ENCODE results near the gene MSH5. TPM values are rescaled to one million over a fixed set of nuclear protein-coding genes. Genes with fewer than 3 reads are reported as not detected.

Gene MSH5
- polyA plus RNA-seq, 2 of the 4 experiments (the other 2 are of a cell fraction) = 17.4 to 36.5 TPM

DNA sequence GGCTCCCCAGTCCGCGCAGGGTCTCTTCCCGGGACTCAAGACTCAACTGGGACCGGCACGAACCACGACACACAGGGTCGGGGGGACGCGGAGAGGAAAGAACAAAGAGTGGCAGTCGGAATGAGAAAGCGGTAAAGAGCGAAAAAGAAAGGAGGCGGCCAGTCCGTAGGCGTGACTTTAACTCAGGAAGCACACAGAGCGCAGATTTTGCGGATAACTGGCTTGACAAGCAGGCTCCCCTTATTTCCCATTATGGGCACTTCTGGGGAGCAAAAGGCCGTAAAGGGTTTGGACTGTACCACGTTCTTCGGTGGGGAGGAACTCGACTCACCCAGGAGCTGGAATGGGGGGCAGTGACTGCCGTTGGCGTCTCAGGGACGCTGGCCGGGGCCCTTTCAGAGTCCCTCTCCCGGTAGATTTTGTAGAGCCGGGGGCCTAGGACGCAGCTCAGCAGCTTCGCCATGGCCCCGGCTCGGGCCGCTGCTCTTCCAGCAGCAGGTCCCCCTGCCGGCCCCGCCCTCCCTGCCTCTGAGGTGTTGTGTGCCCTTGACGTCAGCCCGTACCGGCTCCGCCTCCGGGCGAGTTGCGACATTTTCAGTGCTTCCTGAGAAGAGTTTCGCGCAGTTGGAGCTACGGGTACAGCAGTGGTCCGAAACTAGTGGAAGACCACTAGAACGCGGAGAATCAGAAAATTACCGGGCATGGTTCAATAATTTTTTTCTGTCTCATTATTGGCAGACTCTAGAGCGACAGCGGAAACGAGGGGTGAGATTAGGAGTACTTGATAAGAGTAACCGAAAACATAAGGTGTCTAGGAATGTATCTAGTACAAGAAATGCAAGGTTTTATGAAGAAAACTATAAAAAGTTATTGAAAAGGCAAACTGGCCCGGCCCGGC is 36.7 kb upstream of the MSH5 start, which contains the start of gene ABHD16A:
TSS of gene ABHD16A (minus strand) at position 506 of the 898 bp plus-strand sequence. CDS start at position 463, 43 bp downstream.
- H3K4me3 ChIP-seq = peak within 1 kb of the TSS; percentile 72
- ChIA-PET CTCF (interaction anchor here (0.7 to 3.1 kb wide), 6 partner anchors 9 to 187 kb away, joined by 3 to 9 read pairs (median 4); no protein-coding TSS in a partner anchor), POLR2A (interaction anchor here (0.5 to 1.6 kb wide), 9 partner anchors 22 to 398 kb away, joined by 3 to 7 read pairs (median 4); partner anchors contain the start of genes DDAH2, HSPA1B, MSH5 and NEU1)
- H3K4me1 ChIP-seq = peaks cover 13% of the 10 kb centered on the region; the same call in 2 of the 3 replicates
- no peaks in the 10 kb centered on the region for H3K9me3 ChIP-seq
- FAIRE-seq (no peak), ATAC-seq (peak; percentile 97 to 98), DNase-seq (ENCODE audit: low read depth in 1 of 2, low spot score in 1 of 2) (peak; percentile 97)
- under 1% methylated on average over 38 of the region's 54 CpGs for WGBS (ENCODE audit: missing lambda C conversion rate)
- TF ChIP-seq HES2 (IDR thresholded peaks at IDR 0.05) (no peak), GATA3 (IDR thresholded peaks at IDR 0.05; ENCODE audit: borderline replicate concordance) (peak; percentile 46; the same call in 1 of the 2 replicates), CEBPB (IDR thresholded peaks at IDR 0.05) (peak; percentile 90 to 99), PHF8 (IDR thresholded peaks at IDR 0.05; ENCODE audit: borderline replicate concordance, low read depth) (peak; percentile 96), POLR2A (IDR thresholded peaks at IDR 0.05; ENCODE audit: low read length) (peak; percentile 80), JUN (IDR thresholded peaks at IDR 0.05) (peak; percentile 43 to 73; a peak in 3 of 5 replicates)
- TF ChIP-seq, protein P1, sequence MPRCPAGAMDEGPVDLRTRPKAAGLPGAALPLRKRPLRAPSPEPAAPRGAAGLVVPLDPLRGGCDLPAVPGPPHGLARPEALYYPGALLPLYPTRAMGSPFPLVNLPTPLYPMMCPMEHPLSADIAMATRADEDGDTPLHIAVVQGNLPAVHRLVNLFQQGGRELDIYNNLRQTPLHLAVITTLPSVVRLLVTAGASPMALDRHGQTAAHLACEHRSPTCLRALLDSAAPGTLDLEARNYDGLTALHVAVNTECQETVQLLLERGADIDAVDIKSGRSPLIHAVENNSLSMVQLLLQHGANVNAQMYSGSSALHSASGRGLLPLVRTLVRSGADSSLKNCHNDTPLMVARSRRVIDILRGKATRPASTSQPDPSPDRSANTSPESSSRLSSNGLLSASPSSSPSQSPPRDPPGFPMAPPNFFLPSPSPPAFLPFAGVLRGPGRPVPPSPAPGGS (IDR thresholded peaks at IDR 0.05) = peak; percentile 86; the same call in 2 of the 3 replicates
- TF ChIP-seq, protein P2, sequence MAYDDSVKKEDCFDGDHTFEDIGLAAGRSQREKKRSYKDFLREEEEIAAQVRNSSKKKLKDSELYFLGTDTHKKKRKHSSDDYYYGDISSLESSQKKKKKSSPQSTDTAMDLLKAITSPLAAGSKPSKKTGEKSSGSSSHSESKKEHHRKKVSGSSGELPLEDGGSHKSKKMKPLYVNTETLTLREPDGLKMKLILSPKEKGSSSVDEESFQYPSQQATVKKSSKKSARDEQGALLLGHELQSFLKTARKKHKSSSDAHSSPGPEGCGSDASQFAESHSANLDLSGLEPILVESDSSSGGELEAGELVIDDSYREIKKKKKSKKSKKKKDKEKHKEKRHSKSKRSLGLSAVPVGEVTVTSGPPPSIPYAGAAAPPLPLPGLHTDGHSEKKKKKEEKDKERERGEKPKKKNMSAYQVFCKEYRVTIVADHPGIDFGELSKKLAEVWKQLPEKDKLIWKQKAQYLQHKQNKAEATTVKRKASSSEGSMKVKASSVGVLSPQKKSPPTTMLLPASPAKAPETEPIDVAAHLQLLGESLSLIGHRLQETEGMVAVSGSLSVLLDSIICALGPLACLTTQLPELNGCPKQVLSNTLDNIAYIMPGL (CRISPR knock-in tag; IDR thresholded peaks at IDR 0.05; ENCODE audit: borderline replicate concordance) = no peak
- peak within 1 kb of the TSS; percentile 81 for H3K4me2 ChIP-seq
- peak within 1 kb of the TSS; percentile 84 to 92 for H3K27ac ChIP-seq

GRCh38 chr6:31705931-31706330 is 33.9 kb upstream of the MSH5 start:
- H3K4me1 ChIP-seq = peaks cover 11% of the 10 kb centered on the region; the same call in 2 of the 3 replicates
- no peak for ATAC-seq
- H3K27ac ChIP-seq = no peak overlapping the region
- TF ChIP-seq SREBF2 (IDR thresholded peaks at IDR 0.05) = no peak
- TF ChIP-seq MAFK (IDR thresholded peaks at IDR 0.05; ENCODE audit: partially characterized antibody) = no peak
- TF ChIP-seq, protein P2 (CRISPR knock-in tag; IDR thresholded peaks at IDR 0.05; ENCODE audit: borderline replicate concordance) = no peak
- TF ChIP-seq ZC3H11A (IDR thresholded peaks at IDR 0.05) = no peak
- TF ChIP-seq FOSL2 (IDR thresholded peaks at IDR 0.05) = no peak
- no peak for TF ChIP-seq FOSL2 (CRISPR knock-in tag; IDR thresholded peaks at IDR 0.05)
- CTCF ChIA-PET = interaction anchor here (0.6 kb wide), 1 partner anchor 25 kb away, joined by 4 read pairs; the partner anchor contains the start of gene LY6G5C
- H3K4me3 ChIP-seq = no peak overlapping the region
- no peak for FAIRE-seq
- POLR2A ChIA-PET = interaction anchor here (1.2 kb wide), 1 partner anchor 122 kb away, joined by 3 read pairs; the partner anchor contains the start of gene HSPA1B
- 66% methylated on average over 6 of the region's 6 CpGs for WGBS (ENCODE audit: missing lambda C conversion rate)
- H3K9me3 ChIP-seq = no peaks in the 10 kb centered on the region
- no peak overlapping the region for H3K4me2 ChIP-seq
- no peak for DNase-seq (ENCODE audit: low read depth in 1 of 2, low spot score in 1 of 2)

GRCh38 chr6:31706599-31706998 is 33.2 kb upstream of the MSH5 start, which contains the start of gene LY6G6F:
Gene LY6G6F, plus strand, starts transcription at chr6:31706866. Its CDS starts 41 bp downstream, at chr6:31706907.
- ChIA-PET CTCF (interaction anchor here (0.6 kb wide), 1 partner anchor 25 kb away, joined by 4 read pairs; the partner anchor contains the start of gene LY6G5C), POLR2A (interaction anchor here (1.2 kb wide), 1 partner anchor 121 kb away, joined by 3 read pairs; the partner anchor contains the start of gene HSPA1B)
- ATAC-seq (no peak), DNase-seq (ENCODE audit: low read depth in 1 of 2, low spot score in 1 of 2) (no peak), FAIRE-seq (no peak)
- Histone ChIP-seq H3K27ac (no peak within 1 kb of the TSS), H3K4me1 (peaks cover 7% of the 10 kb centered on the region; the same call in 1 of the 3 replicates), H3K4me2 (no peak within 1 kb of the TSS), H3K9me3 (no peaks in the 10 kb centered on the region), H3K4me3 (no peak within 1 kb of the TSS)
- 57% methylated on average over 3 of the region's 3 CpGs for WGBS (ENCODE audit: missing lambda C conversion rate)
- TF ChIP-seq PHF8 (IDR thresholded peaks at IDR 0.05; ENCODE audit: borderline replicate concordance, low read depth) = no peak
- no peak for TF ChIP-seq CEBPB (IDR thresholded peaks at IDR 0.05)
- TF ChIP-seq HOXB5 (CRISPR knock-in tag; IDR thresholded peaks at IDR 0.05) = no peak
- no peak for TF ChIP-seq RCOR1 (IDR thresholded peaks at IDR 0.05; ENCODE audit: low read depth, low read length)
- no peak for TF ChIP-seq TFCP2L1 (CRISPR knock-in tag; IDR thresholded peaks at IDR 0.05)
- no peak for TF ChIP-seq MAFK (IDR thresholded peaks at IDR 0.05; ENCODE audit: partially characterized antibody)
- TF ChIP-seq HOXA7 (CRISPR knock-in tag; IDR thresholded peaks at IDR 0.05) = no peak
- no peak for TF ChIP-seq MYC (IDR thresholded peaks at IDR 0.05; ENCODE audit: borderline replicate concordance, low read length)
- no peak for TF ChIP-seq JUN (IDR thresholded peaks at IDR 0.05)
- TF ChIP-seq ATOH8 (CRISPR knock-in tag; IDR thresholded peaks at IDR 0.05; ENCODE audit: low read depth) = no peak
- TF ChIP-seq POLR2AphosphoS2 (conservative IDR thresholded peaks at IDR 0.05; ENCODE audit: low read length) = no peak
- no peak for TF ChIP-seq ZSCAN20 (CRISPR knock-in tag; IDR thresholded peaks at IDR 0.05)
- no peak for TF ChIP-seq TP53 (CRISPR knock-in tag; IDR thresholded peaks at IDR 0.05)
- TF ChIP-seq RARB (CRISPR knock-in tag; IDR thresholded peaks at IDR 0.05) = no peak
- TF ChIP-seq MAZ (IDR thresholded peaks at IDR 0.05; ENCODE audit: borderline replicate concordance, low read depth, low read length) = no peak
- no peak for TF ChIP-seq CBX2 (IDR thresholded peaks at IDR 0.05; ENCODE audit: borderline replicate concordance, low read depth)

Data from A549 (cell line).